ENCODE data around the gene NGF.

NGF gene

GRCh38 chr1:115356356-115356755 lies 18.3 kb upstream of the NGF start:
- in situ Hi-C loops (cut with HindIII; ENCODE audit: low pct_unique_long_range_greater_than_20kb, low sequenced_read_pairs): no loop called here
- TF ChIP-seq JUND (IDR thresholded peaks at IDR 0.05; ENCODE audit: low read depth): no peak
- no peak for DNase-seq (ENCODE audit: low read depth in 1 of 2, low spot score in 1 of 2)

GRCh38 chr1:115355069-115355468 lies 17.0 kb upstream of the NGF start:
- in situ Hi-C loops (cut with HindIII; ENCODE audit: low pct_unique_long_range_greater_than_20kb, low sequenced_read_pairs): no loop called here
- no peak for DNase-seq (ENCODE audit: low read depth in 1 of 2, low spot score in 1 of 2)
- no peak for TF ChIP-seq JUND (IDR thresholded peaks at IDR 0.05; ENCODE audit: low read depth)

- in situ Hi-C loops (cut with HindIII; ENCODE audit: low pct_unique_long_range_greater_than_20kb, low sequenced_read_pairs): no loop called here
Observed at GRCh38 chr1:115351143-115351542, 13.1 kb upstream of the NGF start.

GRCh38 chr1:115348636-115349035 lies 10.6 kb upstream of the NGF start:
- no peak for TF ChIP-seq JUND (IDR thresholded peaks at IDR 0.05; ENCODE audit: low read depth)
- in situ Hi-C loops (cut with HindIII; ENCODE audit: low pct_unique_long_range_greater_than_20kb, low sequenced_read_pairs): no loop called here
- no peak for DNase-seq (ENCODE audit: low read depth in 1 of 2, low spot score in 1 of 2)

More at GRCh38 chr1:115351143-115351542, 13.1 kb upstream of the NGF start:
- DNase-seq (ENCODE audit: low read depth in 1 of 2, low spot score in 1 of 2): no peak
- TF ChIP-seq JUND (IDR thresholded peaks at IDR 0.05; ENCODE audit: low read depth): no peak

GRCh38 chr1:115347282-115347681 lies 9.2 kb upstream of the NGF start:
- in situ Hi-C loops (cut with HindIII; ENCODE audit: low pct_unique_long_range_greater_than_20kb, low sequenced_read_pairs): no loop called here
- TF ChIP-seq JUND (IDR thresholded peaks at IDR 0.05; ENCODE audit: low read depth): no peak
- DNase-seq (ENCODE audit: low read depth in 1 of 2, low spot score in 1 of 2): no peak

- in situ Hi-C loops (cut with HindIII; ENCODE audit: low pct_unique_long_range_greater_than_20kb, low sequenced_read_pairs): no loop called here
- TF ChIP-seq JUND (IDR thresholded peaks at IDR 0.05; ENCODE audit: low read depth): no peak
Observed at GRCh38 chr1:115343200-115343737, 5.2 kb upstream of the NGF start.

GRCh38 chr1:115341948-115342347 lies 3.9 kb upstream of the NGF start:
- no peak for TF ChIP-seq JUND (IDR thresholded peaks at IDR 0.05; ENCODE audit: low read depth)
- in situ Hi-C loops (cut with HindIII; ENCODE audit: low pct_unique_long_range_greater_than_20kb, low sequenced_read_pairs): no loop called here
- DNase-seq (ENCODE audit: low read depth in 1 of 2, low spot score in 1 of 2): no peak

More at GRCh38 chr1:115343200-115343737, 5.2 kb upstream of the NGF start:
- DNase-seq (ENCODE audit: low read depth in 1 of 2, low spot score in 1 of 2): no peak

- TF ChIP-seq JUND (IDR thresholded peaks at IDR 0.05; ENCODE audit: low read depth): no peak
- in situ Hi-C loops (cut with HindIII; ENCODE audit: low pct_unique_long_range_greater_than_20kb, low sequenced_read_pairs): no loop called here
- DNase-seq (ENCODE audit: low read depth in 1 of 2, low spot score in 1 of 2): no peak
Observed at GRCh38 chr1:115340879-115341278, 2.8 kb upstream of the NGF start.

GRCh38 chr1:115338457-115338820 lies 390 bp upstream of the NGF start:
- DNase-seq (ENCODE audit: low read depth in 1 of 2, low spot score in 1 of 2): no peak
- in situ Hi-C loops (cut with HindIII; ENCODE audit: low pct_unique_long_range_greater_than_20kb, low sequenced_read_pairs): no loop called here
- no peak for TF ChIP-seq JUND (IDR thresholded peaks at IDR 0.05; ENCODE audit: low read depth)

- no peak for TF ChIP-seq JUND (IDR thresholded peaks at IDR 0.05; ENCODE audit: low read depth)
- in situ Hi-C loops (cut with HindIII; ENCODE audit: low pct_unique_long_range_greater_than_20kb, low sequenced_read_pairs): no loop called here
- no peak for DNase-seq (ENCODE audit: low read depth in 1 of 2, low spot score in 1 of 2)
Observed at GRCh38 chr1:115337276-115337632, 795 bp downstream of the NGF start.

- TF ChIP-seq JUND (IDR thresholded peaks at IDR 0.05; ENCODE audit: low read depth): no peak
- DNase-seq (ENCODE audit: low read depth in 1 of 2, low spot score in 1 of 2): no peak
- in situ Hi-C loops (cut with HindIII; ENCODE audit: low pct_unique_long_range_greater_than_20kb, low sequenced_read_pairs): no loop called here
Observed at GRCh38 chr1:115336741-115337140, 1.3 kb downstream of the NGF start.

- TF ChIP-seq JUND (IDR thresholded peaks at IDR 0.05; ENCODE audit: low read depth): no peak
- no peak for DNase-seq (ENCODE audit: low read depth in 1 of 2, low spot score in 1 of 2)
- in situ Hi-C loops (cut with HindIII; ENCODE audit: low pct_unique_long_range_greater_than_20kb, low sequenced_read_pairs): no loop called here
Observed at GRCh38 chr1:115332813-115333608, 5.0 kb downstream of the NGF start.

- no peak for DNase-seq (ENCODE audit: low read depth in 1 of 2, low spot score in 1 of 2)
- in situ Hi-C loops (cut with HindIII; ENCODE audit: low pct_unique_long_range_greater_than_20kb, low sequenced_read_pairs): no loop called here
Observed at GRCh38 chr1:115331558-115332331, 6.3 kb downstream of the NGF start.

More at GRCh38 chr1:115331558-115332331, 6.3 kb downstream of the NGF start:
- no peak for TF ChIP-seq JUND (IDR thresholded peaks at IDR 0.05; ENCODE audit: low read depth)
